ENCODE measurements around the gene GON7.
"Not testable (repeated sequence)": the region's sequence is repeated elsewhere in the genome, so short reads cannot be mapped to it uniquely, and the experiment has no call there.

Gene GON7

DNA sequence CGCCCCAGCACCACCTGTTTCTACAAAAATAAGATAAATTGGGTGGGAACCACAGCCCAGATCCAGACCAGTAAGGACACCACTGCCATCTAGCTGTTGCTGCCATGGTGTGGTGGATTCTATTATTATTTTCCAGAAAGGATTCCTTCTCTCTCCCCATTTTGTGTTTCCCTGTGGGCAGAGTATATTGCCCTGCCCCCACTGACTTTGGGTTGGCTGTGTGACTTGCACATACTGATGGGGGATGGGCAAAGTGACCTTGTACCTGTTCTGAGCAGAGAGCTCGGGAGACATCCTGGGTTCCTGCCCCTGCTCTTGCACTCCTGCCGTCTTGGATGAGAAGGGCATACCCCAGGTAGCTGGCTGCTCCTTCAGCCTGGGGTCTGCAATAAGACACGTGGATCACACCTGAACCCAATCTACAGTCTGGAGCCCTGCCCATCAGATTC, 46.5 kb downstream of the GON7 start:
- FAIRE-seq (no peak), DNase-seq (ENCODE audit: insufficient read length, low spot score) (peak; percentile 36)

DNA sequence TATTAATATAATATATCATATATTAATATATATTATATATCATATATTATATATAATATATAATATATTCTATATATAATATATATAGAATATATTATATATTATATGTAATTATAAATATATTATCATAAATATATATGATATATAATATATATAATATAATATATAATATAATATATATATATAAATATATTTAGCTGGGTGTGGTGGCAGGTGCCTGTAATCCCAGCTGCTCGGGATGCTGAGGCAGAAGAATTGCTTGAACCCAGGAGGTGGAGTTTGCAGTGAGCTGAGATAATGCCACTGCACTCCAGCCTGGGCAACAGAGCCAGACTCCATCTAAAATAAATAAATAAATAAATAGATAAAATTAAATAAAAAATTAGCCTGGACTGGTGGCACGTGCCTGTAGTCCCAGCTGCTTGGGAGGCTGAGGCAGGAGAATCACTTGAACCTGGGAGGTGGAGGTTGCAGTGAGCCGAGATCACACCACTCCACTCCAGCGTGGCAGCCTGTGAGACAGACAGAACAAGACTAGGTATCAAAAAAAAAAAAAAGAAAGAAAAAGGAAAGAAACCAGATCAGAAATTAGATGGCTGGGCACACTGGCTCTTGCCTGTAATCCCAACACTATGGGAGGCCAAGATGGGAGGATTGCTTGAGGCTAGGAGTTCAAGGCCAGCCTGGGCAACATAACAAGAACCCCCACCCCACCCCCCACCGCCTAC, 47.1 kb downstream of the GON7 start:
- DNase-seq (ENCODE audit: insufficient read length, low spot score): not testable (repeated sequence)

DNA sequence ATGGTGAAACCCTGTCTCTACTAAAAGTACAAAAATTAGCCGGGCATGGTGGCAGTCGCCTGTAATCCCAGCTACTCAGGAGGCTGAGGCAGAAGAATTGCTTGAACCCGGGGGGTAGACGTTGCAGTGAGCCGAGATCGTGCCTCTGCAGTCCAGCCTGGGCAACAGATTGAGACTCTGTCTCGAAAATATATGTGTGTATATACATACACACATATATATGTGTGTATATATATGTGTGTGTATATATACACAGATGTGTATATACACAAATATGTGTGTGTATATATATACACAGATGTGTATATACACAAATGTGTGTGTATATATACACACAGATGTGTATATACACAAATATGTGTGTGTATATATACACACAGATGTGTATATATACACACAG, 48.5 kb downstream of the GON7 start:
- FAIRE-seq; DNase-seq (ENCODE audit: insufficient read length, low spot score): not testable (repeated sequence)

More for the DNA sequence above, 47.1 kb downstream of the GON7 start:
- FAIRE-seq: not testable (repeated sequence)

DNA sequence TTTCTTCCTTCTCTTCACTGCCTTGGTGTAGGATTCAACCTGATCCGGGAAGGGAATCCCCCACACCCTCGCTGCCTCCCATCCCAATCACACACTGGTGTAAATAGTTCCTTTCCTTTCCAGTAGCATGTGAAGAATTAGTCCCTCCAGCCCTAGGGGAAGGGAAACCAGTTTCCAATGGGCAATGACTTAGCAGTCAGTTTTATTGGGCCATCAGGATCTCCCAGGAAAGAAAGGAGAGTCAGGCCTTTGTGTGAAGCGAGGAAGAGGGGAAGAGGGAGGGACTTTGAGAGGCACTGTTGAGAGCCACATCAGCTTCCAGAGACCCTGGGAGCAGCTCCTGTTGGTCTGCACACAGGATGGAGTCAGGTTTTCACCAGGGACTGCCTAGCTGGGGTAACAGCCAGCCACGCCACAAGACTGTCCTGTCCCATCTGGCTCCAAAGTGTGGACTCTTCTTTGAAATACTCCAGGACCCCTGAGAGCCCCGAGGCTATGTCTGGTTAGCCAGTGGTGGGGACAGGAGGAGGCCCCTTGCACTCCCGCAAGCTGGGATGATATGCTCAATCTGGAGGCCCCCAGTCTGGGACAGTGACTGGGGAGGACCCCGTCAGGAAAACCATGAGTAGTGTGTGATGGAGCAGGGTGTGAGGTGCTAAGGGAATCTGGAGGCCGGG, 50.0 kb downstream of the GON7 start:
- no peak for FAIRE-seq

DNA sequence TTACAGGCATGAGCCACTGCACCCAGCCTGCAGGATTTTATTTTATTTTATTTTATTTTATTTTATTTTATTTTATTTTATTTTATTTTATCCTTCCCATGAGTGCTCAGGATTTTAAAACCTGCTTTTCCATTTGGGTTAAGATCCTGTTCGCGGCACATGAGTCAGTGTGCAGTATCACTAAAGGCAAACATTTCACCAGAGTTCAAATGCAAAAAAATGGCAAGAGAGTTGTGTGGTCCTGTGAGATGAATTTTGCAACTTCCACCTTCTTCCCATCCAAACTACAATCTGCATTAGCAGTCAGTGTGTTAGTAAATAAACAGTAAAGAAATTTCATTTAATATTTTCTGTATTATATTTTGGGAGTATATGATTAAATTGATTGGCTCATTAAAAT, 51.2 kb downstream of the GON7 start:
- no peak for FAIRE-seq
- DNase-seq (ENCODE audit: insufficient read length, low spot score): no peak

More for the DNA sequence above, 50.0 kb downstream of the GON7 start:
- no peak for DNase-seq (ENCODE audit: insufficient read length, low spot score)

DNA sequence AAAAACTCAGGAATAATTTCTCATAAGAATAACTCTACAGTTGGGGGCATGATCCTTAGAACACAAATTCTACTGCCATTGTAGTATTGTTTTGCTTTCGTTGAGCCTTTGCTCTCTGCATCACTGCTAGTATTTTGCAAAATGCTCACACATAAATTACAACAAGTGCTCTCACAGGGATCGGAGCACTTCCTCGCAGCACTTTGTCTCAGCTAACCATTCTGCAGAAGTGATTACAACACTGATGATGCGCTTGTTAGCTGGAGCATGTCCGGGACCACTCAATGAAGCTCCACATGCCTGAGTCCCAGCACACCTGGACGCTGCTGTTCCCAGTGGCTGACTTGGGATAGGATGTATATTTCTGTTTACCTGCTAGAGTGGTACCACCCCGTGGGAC, 53.7 kb downstream of the GON7 start:
- FAIRE-seq: no peak
- no peak for DNase-seq (ENCODE audit: insufficient read length, low spot score)

Measured in HTR-8/SVneo (cell line).